DMS 273 treated with DMSO at 0.1 percent for 48 hours (cell line): Measurements from ENCODE around the gene PPP3CA.
"Not testable (repeated sequence)": the region's sequence is repeated elsewhere in the genome, so short reads cannot be mapped to it uniquely, and the experiment has no call there.

Experiments
- DNase-seq: peaks from one replicate; lab custom pipeline; 2025; lab: John Stamatoyannopoulos, UW

PPP3CA gene

GRCh38 chr4:101254776-101255175, 92.5 kb downstream of the PPP3CA start:
- DNase-seq, result no peak

GRCh38 chr4:101253121-101253520, 94.2 kb downstream of the PPP3CA start:
- no peak for DNase-seq

- DNase-seq, result peak; percentile 33
Observed at GRCh38 chr4:101252721-101253120, 94.6 kb downstream of the PPP3CA start.

- no peak for DNase-seq
Observed at GRCh38 chr4:101251261-101251660, 96.1 kb downstream of the PPP3CA start.

GRCh38 chr4:101244349-101244748, 103.0 kb downstream of the PPP3CA start:
- no peak for DNase-seq

GRCh38 chr4:101242441-101242840, 104.9 kb downstream of the PPP3CA start:
- DNase-seq, result no peak

GRCh38 chr4:101240099-101240498, 107.2 kb downstream of the PPP3CA start:
- no peak for DNase-seq

GRCh38 chr4:101239665-101240064, 107.7 kb downstream of the PPP3CA start:
- no peak for DNase-seq

GRCh38 chr4:101238706-101239105, 108.6 kb downstream of the PPP3CA start:
- no peak for DNase-seq

GRCh38 chr4:101237773-101238172, 109.6 kb downstream of the PPP3CA start:
- no peak for DNase-seq

- DNase-seq, result no peak
Observed at GRCh38 chr4:101236097-101236496, 111.2 kb downstream of the PPP3CA start.

- DNase-seq, result not testable (repeated sequence)
Observed at GRCh38 chr4:101234141-101234540, 113.2 kb downstream of the PPP3CA start.

GRCh38 chr4:101232074-101232776, 115.1 kb downstream of the PPP3CA start:
- DNase-seq, result no peak

- DNase-seq, result no peak
Observed at GRCh38 chr4:101230801-101231426, 116.4 kb downstream of the PPP3CA start.

- DNase-seq, result no peak
Observed at GRCh38 chr4:101229116-101229515, 118.2 kb downstream of the PPP3CA start.

- no peak for DNase-seq
Observed at GRCh38 chr4:101227715-101228114, 119.6 kb downstream of the PPP3CA start.

GRCh38 chr4:101224358-101225218, 122.7 kb downstream of the PPP3CA start:
- DNase-seq, result no peak

GRCh38 chr4:101222156-101222845, 125.0 kb downstream of the PPP3CA start:
- no peak for DNase-seq

GRCh38 chr4:101221294-101221693, 126.0 kb downstream of the PPP3CA start:
- no peak for DNase-seq

- DNase-seq, result no peak
Observed at GRCh38 chr4:101218894-101219293, 128.4 kb downstream of the PPP3CA start.

- DNase-seq, result no peak
Observed at GRCh38 chr4:101218346-101218745, 129.0 kb downstream of the PPP3CA start.

- no peak for DNase-seq
Observed at GRCh38 chr4:101217353-101218031, 129.8 kb downstream of the PPP3CA start.
